Measurements from ENCODE around the gene MAP6. TPM values are rescaled to one million over a fixed set of nuclear protein-coding genes. Genes with fewer than 3 reads are reported as not detected.

Gene MAP6
- total and polyA plus RNA-seq, 9 of the 15 experiments (the other 6 are each of a cell fraction or from before 2014, with no cell fraction given) = not detected

DNA sequence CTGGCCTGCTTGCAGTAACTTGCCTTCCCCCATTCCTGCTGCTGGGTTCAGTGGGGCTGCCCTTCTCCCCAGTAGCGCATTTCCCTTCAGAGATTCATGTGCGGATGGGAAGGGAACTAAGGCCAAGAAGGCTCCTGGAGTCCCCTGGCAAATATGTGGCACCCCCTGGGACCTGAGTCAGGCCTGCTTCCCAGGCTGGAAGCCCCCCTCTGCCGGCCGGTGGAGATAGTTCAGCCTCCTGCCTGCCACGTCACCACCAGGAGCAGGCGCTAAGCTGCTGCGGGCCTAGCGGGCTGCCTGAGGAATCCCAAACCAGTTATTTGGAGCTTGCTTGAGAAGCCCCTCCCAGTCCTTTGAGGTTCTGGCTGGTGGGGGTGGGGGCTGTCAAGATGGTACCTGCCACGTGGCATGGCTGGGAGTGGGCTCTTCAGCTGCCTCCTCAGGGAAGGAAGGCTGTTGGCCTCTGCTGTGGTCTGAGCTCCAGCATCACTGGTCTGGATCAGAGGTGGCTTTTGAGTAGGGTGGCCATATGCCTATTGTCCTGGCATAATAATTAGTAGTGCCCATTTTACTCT, 104.8 kb downstream of the MAP6 start (continued):
- TF ChIP-seq, protein P1, sequence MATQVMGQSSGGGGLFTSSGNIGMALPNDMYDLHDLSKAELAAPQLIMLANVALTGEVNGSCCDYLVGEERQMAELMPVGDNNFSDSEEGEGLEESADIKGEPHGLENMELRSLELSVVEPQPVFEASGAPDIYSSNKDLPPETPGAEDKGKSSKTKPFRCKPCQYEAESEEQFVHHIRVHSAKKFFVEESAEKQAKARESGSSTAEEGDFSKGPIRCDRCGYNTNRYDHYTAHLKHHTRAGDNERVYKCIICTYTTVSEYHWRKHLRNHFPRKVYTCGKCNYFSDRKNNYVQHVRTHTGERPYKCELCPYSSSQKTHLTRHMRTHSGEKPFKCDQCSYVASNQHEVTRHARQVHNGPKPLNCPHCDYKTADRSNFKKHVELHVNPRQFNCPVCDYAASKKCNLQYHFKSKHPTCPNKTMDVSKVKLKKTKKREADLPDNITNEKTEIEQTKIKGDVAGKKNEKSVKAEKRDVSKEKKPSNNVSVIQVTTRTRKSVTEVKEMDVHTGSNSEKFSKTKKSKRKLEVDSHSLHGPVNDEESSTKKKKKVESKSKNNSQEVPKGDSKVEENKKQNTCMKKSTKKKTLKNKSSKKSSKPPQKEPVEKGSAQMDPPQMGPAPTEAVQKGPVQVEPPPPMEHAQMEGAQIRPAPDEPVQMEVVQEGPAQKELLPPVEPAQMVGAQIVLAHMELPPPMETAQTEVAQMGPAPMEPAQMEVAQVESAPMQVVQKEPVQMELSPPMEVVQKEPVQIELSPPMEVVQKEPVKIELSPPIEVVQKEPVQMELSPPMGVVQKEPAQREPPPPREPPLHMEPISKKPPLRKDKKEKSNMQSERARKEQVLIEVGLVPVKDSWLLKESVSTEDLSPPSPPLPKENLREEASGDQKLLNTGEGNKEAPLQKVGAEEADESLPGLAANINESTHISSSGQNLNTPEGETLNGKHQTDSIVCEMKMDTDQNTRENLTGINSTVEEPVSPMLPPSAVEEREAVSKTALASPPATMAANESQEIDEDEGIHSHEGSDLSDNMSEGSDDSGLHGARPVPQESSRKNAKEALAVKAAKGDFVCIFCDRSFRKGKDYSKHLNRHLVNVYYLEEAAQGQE (IDR thresholded peaks at IDR 0.05; ENCODE audit: borderline replicate concordance) = peak; percentile 66; the same call in 1 of the 2 replicates
- TF ChIP-seq, protein P1 (CRISPR knock-in tag; IDR thresholded peaks at IDR 0.05; ENCODE audit: low read depth) = no peak
- no peak for TF ChIP-seq ZNF586 (CRISPR knock-in tag; conservative IDR thresholded peaks at IDR 0.05)
- TF ChIP-seq RBM34 (IDR thresholded peaks at IDR 0.05; ENCODE audit: borderline replicate concordance, insufficient read depth, low read length) = no peak
- no peak for TF ChIP-seq TAF1 (IDR thresholded peaks at IDR 0.05; ENCODE audit: control insufficient read depth, extremely low read depth, insufficient read depth, low read length, severe bottlenecking)
- no peak for TF ChIP-seq NR2C1 (IDR thresholded peaks at IDR 0.05)
- TF ChIP-seq NR2C1 (tag; IDR thresholded peaks at IDR 0.05) = peak; percentile 33; the same call in 1 of the 2 replicates
- TF ChIP-seq SMAD3 (CRISPR knock-in tag; conservative IDR thresholded peaks at IDR 0.05) = no peak
- TF ChIP-seq FIP1L1 (IDR thresholded peaks at IDR 0.05; ENCODE audit: low read depth, low read length, poor library complexity, severe bottlenecking) = no peak
- peak; percentile 86 for TF ChIP-seq MAX (CRISPR knock-in tag; IDR thresholded peaks at IDR 0.05)
- TF ChIP-seq, protein P2, sequence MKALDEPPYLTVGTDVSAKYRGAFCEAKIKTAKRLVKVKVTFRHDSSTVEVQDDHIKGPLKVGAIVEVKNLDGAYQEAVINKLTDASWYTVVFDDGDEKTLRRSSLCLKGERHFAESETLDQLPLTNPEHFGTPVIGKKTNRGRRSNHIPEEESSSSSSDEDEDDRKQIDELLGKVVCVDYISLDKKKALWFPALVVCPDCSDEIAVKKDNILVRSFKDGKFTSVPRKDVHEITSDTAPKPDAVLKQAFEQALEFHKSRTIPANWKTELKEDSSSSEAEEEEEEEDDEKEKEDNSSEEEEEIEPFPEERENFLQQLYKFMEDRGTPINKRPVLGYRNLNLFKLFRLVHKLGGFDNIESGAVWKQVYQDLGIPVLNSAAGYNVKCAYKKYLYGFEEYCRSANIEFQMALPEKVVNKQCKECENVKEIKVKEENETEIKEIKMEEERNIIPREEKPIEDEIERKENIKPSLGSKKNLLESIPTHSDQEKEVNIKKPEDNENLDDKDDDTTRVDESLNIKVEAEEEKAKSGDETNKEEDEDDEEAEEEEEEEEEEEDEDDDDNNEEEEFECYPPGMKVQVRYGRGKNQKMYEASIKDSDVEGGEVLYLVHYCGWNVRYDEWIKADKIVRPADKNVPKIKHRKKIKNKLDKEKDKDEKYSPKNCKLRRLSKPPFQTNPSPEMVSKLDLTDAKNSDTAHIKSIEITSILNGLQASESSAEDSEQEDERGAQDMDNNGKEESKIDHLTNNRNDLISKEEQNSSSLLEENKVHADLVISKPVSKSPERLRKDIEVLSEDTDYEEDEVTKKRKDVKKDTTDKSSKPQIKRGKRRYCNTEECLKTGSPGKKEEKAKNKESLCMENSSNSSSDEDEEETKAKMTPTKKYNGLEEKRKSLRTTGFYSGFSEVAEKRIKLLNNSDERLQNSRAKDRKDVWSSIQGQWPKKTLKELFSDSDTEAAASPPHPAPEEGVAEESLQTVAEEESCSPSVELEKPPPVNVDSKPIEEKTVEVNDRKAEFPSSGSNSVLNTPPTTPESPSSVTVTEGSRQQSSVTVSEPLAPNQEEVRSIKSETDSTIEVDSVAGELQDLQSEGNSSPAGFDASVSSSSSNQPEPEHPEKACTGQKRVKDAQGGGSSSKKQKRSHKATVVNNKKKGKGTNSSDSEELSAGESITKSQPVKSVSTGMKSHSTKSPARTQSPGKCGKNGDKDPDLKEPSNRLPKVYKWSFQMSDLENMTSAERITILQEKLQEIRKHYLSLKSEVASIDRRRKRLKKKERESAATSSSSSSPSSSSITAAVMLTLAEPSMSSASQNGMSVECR (CRISPR knock-in tag; IDR thresholded peaks at IDR 0.05) = no peak
- TF ChIP-seq HIVEP1 (CRISPR knock-in tag; IDR thresholded peaks at IDR 0.05) = no peak
- TF ChIP-seq NCOA2 (IDR thresholded peaks at IDR 0.05; ENCODE audit: partially characterized antibody in 2 of 2) = no peak
- peak; percentile 57; the same call in 1 of the 2 replicates for TF ChIP-seq BRD4 (IDR thresholded peaks at IDR 0.05)
- TF ChIP-seq HMBOX1 (IDR thresholded peaks at IDR 0.05) = no peak

All from K562 (cell line).